Gastroesophageal sphincter (tissue), 3 donors: ENCODE results near the gene PIAS1.

Experiments used
- CTCF ChIP-seq, 4 experiments: fragments of 200-600 bp in 2 of 4; fragments of 450-650 bp in 2 of 4; sonication (generic) in 1 of 4; IDR thresholded peaks; one replicate each; pipeline ENCODE4 v1.5.1; 2017 to 2019; ENCODE audit warnings: antibody characterized with exemption in 4 of 4, mild to moderate bottlenecking in 2 of 4, moderate library complexity in 2 of 4
- EP300 ChIP-seq: sonication (generic); formaldehyde crosslinking; IDR thresholded peaks from one replicate; pipeline ENCODE4 v1.6.1; 2017; ENCODE audit warnings: antibody characterized with exemption, mild to moderate bottlenecking
- POLR2A ChIP-seq, 2 donors: fragments of 450-650 bp; IDR thresholded peaks; one replicate each; pipeline ENCODE4 v1.6.1; 2017; ENCODE audit warnings: antibody characterized with exemption in 2 of 2, mild to moderate bottlenecking in 2 of 2, moderate library complexity in 1 of 2

DNA sequence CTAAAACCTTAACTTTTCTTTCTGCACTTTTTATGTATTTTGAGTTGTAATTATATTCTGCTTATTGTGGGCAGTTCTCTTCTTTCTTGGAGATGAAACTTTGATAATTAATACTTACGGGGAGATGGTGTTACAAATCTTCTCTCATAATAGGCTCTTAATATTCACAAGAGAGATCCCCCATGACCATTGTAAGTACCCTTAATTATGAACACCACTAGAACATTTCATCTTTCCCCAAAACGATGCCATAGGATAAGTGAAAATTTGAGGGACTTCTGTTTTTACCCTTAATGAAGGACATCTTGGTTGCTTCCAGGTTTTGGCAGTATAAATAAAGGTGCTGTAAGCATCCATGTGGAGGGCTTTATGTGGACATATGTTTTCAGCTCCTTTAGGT is 60.7 kb downstream of the PIAS1 start:
- no peak for TF ChIP-seq CTCF (IDR thresholded peaks at IDR 0.05)
- no peak for TF ChIP-seq POLR2A (IDR thresholded peaks at IDR 0.05)
- no peak for TF ChIP-seq EP300
